Measurements from ENCODE around the gene B4GALT2.

B4GALT2 gene

GRCh38 chr1:43990271-43991199, 11.5 kb downstream of the B4GALT2 start:
- Mint-ChIP-seq H3K27me3 (no peaks in the 10 kb centered on the region), H3K4me3 (peak overlapping the region; percentile 94 to 96), H3K27ac (peak overlapping the region; percentile 92 to 95), H3K9me3 (no peaks in the 10 kb centered on the region), H3K36me3 (ENCODE audit: insufficient read depth) (peaks cover 6% of the 10 kb centered on the region), H3K4me1 (ENCODE audit: low read depth in 2 of 2) (peaks cover 8 to 14% of the 10 kb centered on the region in 2 donors)
- ATAC-seq (replicated peaks) (no peak), DNase-seq (no peak)

GRCh38 chr1:43991200-43991475, 12.1 kb downstream of the B4GALT2 start:
- Mint-ChIP-seq H3K4me3 (peak overlapping the region; percentile 94 to 96), H3K36me3 (ENCODE audit: insufficient read depth) (peaks cover 6% of the 10 kb centered on the region), H3K4me1 (ENCODE audit: low read depth in 2 of 2) (peaks cover 8 to 14% of the 10 kb centered on the region in 2 donors), H3K27me3 (no peaks in the 10 kb centered on the region), H3K27ac (peak overlapping the region; percentile 92 to 95), H3K9me3 (no peaks in the 10 kb centered on the region)
- no peak for DNase-seq
- no peak for ATAC-seq (replicated peaks)

GRCh38 chr1:43991476-43992231, 12.6 kb downstream of the B4GALT2 start, which contains the start of gene CCDC24:
Gene CCDC24, plus strand, starts transcription at chr1:43991599. Its CDS starts 280 bp downstream, at chr1:43991879.
- Mint-ChIP-seq H3K27ac (peak within 1 kb of the TSS; percentile 92 to 95), H3K36me3 (ENCODE audit: insufficient read depth) (peaks cover 6% of the 10 kb centered on the region), H3K27me3 (no peaks in the 10 kb centered on the region), H3K9me3 (no peaks in the 10 kb centered on the region), H3K4me1 (ENCODE audit: low read depth in 2 of 2) (peaks cover 8 to 14% of the 10 kb centered on the region in 2 donors), H3K4me3 (peak within 1 kb of the TSS; percentile 94 to 96)
- peak; percentile 88 for ATAC-seq (replicated peaks)
- peak; percentile 71 to 75 (median 72) for DNase-seq

GRCh38 chr1:43992232-43992995, 13.4 kb downstream of the B4GALT2 start:
- Mint-ChIP-seq H3K9me3 (no peaks in the 10 kb centered on the region), H3K27me3 (no peaks in the 10 kb centered on the region), H3K36me3 (ENCODE audit: insufficient read depth) (peaks cover 6% of the 10 kb centered on the region), H3K27ac (peak overlapping the region; percentile 6 to 92), H3K4me1 (ENCODE audit: low read depth in 2 of 2) (peaks cover 8 to 14% of the 10 kb centered on the region in 2 donors), H3K4me3 (peak overlapping the region; percentile 94 to 96)
- no peak for ATAC-seq (replicated peaks)
- no peak for DNase-seq

GRCh38 chr1:43993206-43993914, 14.3 kb downstream of the B4GALT2 start:
- Mint-ChIP-seq H3K4me1 (ENCODE audit: low read depth in 2 of 2) (peaks cover 8 to 14% of the 10 kb centered on the region in 2 donors), H3K27ac (peak overlapping the region in 1 of 2 donors; percentile 6), H3K27me3 (no peaks in the 10 kb centered on the region), H3K36me3 (ENCODE audit: insufficient read depth) (peaks cover 6% of the 10 kb centered on the region), H3K9me3 (no peaks in the 10 kb centered on the region), H3K4me3 (no peak overlapping the region)
- DNase-seq (no peak), ATAC-seq (replicated peaks) (no peak)

- Mint-ChIP-seq H3K36me3 (ENCODE audit: insufficient read depth) (peaks cover 6% of the 10 kb centered on the region), H3K27ac (no peak overlapping the region), H3K4me1 (ENCODE audit: low read depth in 2 of 2) (peaks cover 8 to 14% of the 10 kb centered on the region in 2 donors), H3K9me3 (no peaks in the 10 kb centered on the region), H3K4me3 (no peak overlapping the region), H3K27me3 (no peaks in the 10 kb centered on the region)
- DNase-seq (no peak), ATAC-seq (replicated peaks) (no peak)
Measured at GRCh38 chr1:43994071-43994470, 15.1 kb downstream of the B4GALT2 start.

GRCh38 chr1:43994794-43995790, 16.1 kb downstream of the B4GALT2 start:
- peaks cover 8 to 14% of the 10 kb centered on the region in 2 donors for H3K4me1 Mint-ChIP-seq (ENCODE audit: low read depth in 2 of 2)
- no peak overlapping the region for H3K4me3 Mint-ChIP-seq
- ATAC-seq (replicated peaks) (no peak), DNase-seq (no peak)
- H3K36me3 Mint-ChIP-seq (ENCODE audit: insufficient read depth) = peaks cover 6% of the 10 kb centered on the region
- no peak overlapping the region for H3K27ac Mint-ChIP-seq
- no peaks in the 10 kb centered on the region for H3K9me3 Mint-ChIP-seq
- H3K27me3 Mint-ChIP-seq = peaks cover 0 to 2% of the 10 kb centered on the region in 2 donors

GRCh38 chr1:43995984-43996732, 17.1 kb downstream of the B4GALT2 start:
- Mint-ChIP-seq H3K4me3 (no peak overlapping the region), H3K36me3 (ENCODE audit: insufficient read depth) (peaks cover 6% of the 10 kb centered on the region), H3K4me1 (ENCODE audit: low read depth in 2 of 2) (peaks cover 8 to 13% of the 10 kb centered on the region in 2 donors), H3K9me3 (no peaks in the 10 kb centered on the region), H3K27ac (no peak overlapping the region), H3K27me3 (peaks cover 0 to 13% of the 10 kb centered on the region in 2 donors)
- DNase-seq = no peak
- ATAC-seq (replicated peaks) = no peak

GRCh38 chr1:43996733-43997115, 17.7 kb downstream of the B4GALT2 start:
- Mint-ChIP-seq H3K9me3 (no peaks in the 10 kb centered on the region), H3K27ac (no peak overlapping the region), H3K4me3 (no peak overlapping the region), H3K36me3 (ENCODE audit: insufficient read depth) (peaks cover under 1% of the 10 kb centered on the region), H3K4me1 (ENCODE audit: low read depth in 2 of 2) (peaks cover 4 to 7% of the 10 kb centered on the region in 2 donors), H3K27me3 (peaks cover 0 to 18% of the 10 kb centered on the region in 2 donors)
- DNase-seq (no peak), ATAC-seq (replicated peaks) (no peak)

GRCh38 chr1:43997295-43997999, 18.4 kb downstream of the B4GALT2 start:
- H3K27me3 Mint-ChIP-seq = peaks cover 0 to 18% of the 10 kb centered on the region in 2 donors
- DNase-seq (no peak), ATAC-seq (replicated peaks) (no peak)
- peaks cover 0 to under 1% of the 10 kb centered on the region in 2 donors for H3K4me1 Mint-ChIP-seq (ENCODE audit: low read depth in 2 of 2)
- no peak overlapping the region for H3K27ac Mint-ChIP-seq
- no peak overlapping the region for H3K4me3 Mint-ChIP-seq
- H3K9me3 Mint-ChIP-seq = no peaks in the 10 kb centered on the region
- no peaks in the 10 kb centered on the region for H3K36me3 Mint-ChIP-seq (ENCODE audit: insufficient read depth)

GRCh38 chr1:43998000-43998378, 19.0 kb downstream of the B4GALT2 start:
- DNase-seq (no peak), ATAC-seq (replicated peaks) (no peak)
- Mint-ChIP-seq H3K36me3 (ENCODE audit: insufficient read depth) (no peaks in the 10 kb centered on the region), H3K27ac (no peak overlapping the region), H3K4me3 (no peak overlapping the region), H3K27me3 (peaks cover 0 to 18% of the 10 kb centered on the region in 2 donors), H3K4me1 (ENCODE audit: low read depth in 2 of 2) (no peaks in the 10 kb centered on the region), H3K9me3 (no peaks in the 10 kb centered on the region)

Measured in effector memory CD8-positive, alpha-beta T cell (primary cell).